GM12891 (cell line): ENCODE measurements around the gene F3.

Experiments used
- POLR2A ChIP-seq: IDR thresholded peaks from 2 replicates; pipeline ENCODE4 v1.6.1; 2011; ENCODE audit warnings: low read depth, low read length, control low read depth
- POLR2AphosphoS5 ChIP-seq: IDR thresholded peaks from 2 replicates; pipeline ENCODE4 v1.6.1; 2011; ENCODE audit warnings: low read depth, low read length, control low read depth
- SPI1 ChIP-seq: IDR thresholded peaks from 2 replicates; pipeline ENCODE4 v1.6.1; 2011; ENCODE audit warnings: low read depth, low read length, control low read depth
- TAF1 ChIP-seq: IDR thresholded peaks from 2 replicates; pipeline ENCODE4 v1.6.1; 2011; ENCODE audit warnings: low read depth, low read length, control low read depth

DNA sequence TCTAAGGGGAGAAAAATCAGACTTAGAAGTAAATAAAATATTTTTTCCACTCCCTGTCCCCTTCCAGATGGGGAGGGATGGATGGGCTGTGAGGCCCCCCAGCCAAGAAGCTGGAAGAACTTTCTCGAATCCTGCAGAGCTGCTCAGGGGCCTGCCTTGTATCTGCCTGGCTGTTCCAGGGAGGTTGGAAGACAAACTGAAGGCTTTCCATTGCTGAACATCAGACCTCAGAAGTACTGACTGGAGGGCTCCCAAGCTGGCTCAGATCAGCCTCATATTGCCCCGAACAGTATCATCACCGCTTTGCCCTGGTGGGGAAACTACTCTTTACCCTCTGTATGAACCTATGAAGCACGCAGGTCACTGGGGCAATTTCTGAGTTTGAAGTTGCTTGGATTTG is 12.4 kb upstream of the F3 start:
- TF ChIP-seq POLR2A (no peak), POLR2AphosphoS5 (no peak), TAF1 (no peak), SPI1 (no peak)
